SK-N-SH (cell line): ENCODE measurements around the gene ZSCAN30. TPM values are rescaled to one million over a fixed set of nuclear protein-coding genes. Genes with fewer than 3 reads are reported as not detected.

Source experiments
- CTCF ChIA-PET: fragments of 300-600, 350-600 bp; formaldehyde crosslinking; extraction: SDS; loops from one replicate; lab custom pipeline; 2021; lab: Yijun Ruan, JAX
- POLR2A ChIA-PET: fragments of 350-600 bp; sonication (Branson Sonifier 250); formaldehyde crosslinking; extraction: SDS; loops from one replicate; lab custom pipeline; 2020; ENCODE audit warnings: antibody characterized with exemption, inconsistent platforms; lab: Yijun Ruan, JAX
- DNase-seq: peaks from one replicate; pipeline ENCODE4 v3.0.0; 2012
- H2AFZ ChIP-seq: fragments of 200-600 bp; sonication (generic); 2 replicates; pipeline ENCODE4 v1.8.1; 2016; ENCODE audit warnings: antibody characterized with exemption, mild to moderate bottlenecking, low read depth
- H3F3A ChIP-seq: fragments of 200-600 bp; sonication (generic); replicated peaks from 2 replicates; pipeline ENCODE3; 2016; ENCODE audit warnings: antibody characterized with exemption, mild to moderate bottlenecking; ENCODE audit not compliant: insufficient read depth
- H3K27ac ChIP-seq, 2 experiments: fragments of 200-500 bp in 1 of 2; fragments of 200-600 bp in 1 of 2; sonication (Bioruptor generic) in 1 of 2; sonication (generic), shearing (Covaris generic) in 1 of 2; 2 replicates each; pipeline versions ENCODE4 v1.5.1 to v1.6.1; 2014 to 2016; ENCODE audit warnings: low read depth in 2 of 2, inconsistent platforms in 1 of 2, low read length in 1 of 2, mild to moderate bottlenecking in 1 of 2, mixed read lengths in 1 of 2
- H3K27me3 ChIP-seq: fragments of 200-600 bp; sonication (generic), shearing (Covaris generic); 2 replicates; pipeline ENCODE4 v1.6.1; 2016; ENCODE audit warnings: mixed run types; ENCODE audit not compliant: insufficient read depth
- H3K36me3 ChIP-seq, 2 experiments: fragments of 200-500 bp in 1 of 2; fragments of 200-600 bp in 1 of 2; sonication (Bioruptor generic) in 1 of 2; sonication (generic) in 1 of 2; replicated peaks in 1 of 2; 2 replicates each; pipeline versions ENCODE3 to v1.5.1; 2014 to 2016; ENCODE audit warnings: low read length in 1 of 2, mild to moderate bottlenecking in 1 of 2; ENCODE audit not compliant: insufficient read depth in 2 of 2, control insufficient read depth in 1 of 2
- H3K4me1 ChIP-seq, 2 experiments: fragments of 200-500 bp in 1 of 2; fragments of 200-600 bp in 1 of 2; sonication (Bioruptor generic) in 1 of 2; sonication (generic), shearing (Covaris generic) in 1 of 2; 2 replicates each; pipeline versions ENCODE4 v1.5.1 to v1.6.1; 2014 to 2016; ENCODE audit warnings: low read depth in 1 of 2, low read length in 1 of 2, mixed run types in 1 of 2; ENCODE audit not compliant: insufficient read depth in 2 of 2, control insufficient read depth in 1 of 2
- H3K4me2 ChIP-seq: fragments of 200-600 bp; sonication (generic), shearing (Covaris generic); 2 replicates; pipeline ENCODE4 v1.6.1; 2017; ENCODE audit warnings: mixed run types
- H3K4me3 ChIP-seq, 2 experiments: fragments of 200-500 bp in 1 of 2; fragments of 200-600 bp in 1 of 2; sonication (Bioruptor generic) in 1 of 2; sonication (generic), shearing (Covaris generic) in 1 of 2; 2 replicates each; pipeline versions ENCODE4 v1.5.1 to v1.8.1; 2014 to 2016; ENCODE audit warnings: low read depth in 2 of 2, inconsistent platforms in 1 of 2, low read length in 1 of 2, mild to moderate bottlenecking in 1 of 2, mixed read lengths in 1 of 2, moderate library complexity in 1 of 2
- H3K79me2 ChIP-seq: fragments of 200-600 bp; sonication (generic); 2 replicates; pipeline ENCODE4 v1.8.1; 2017; ENCODE audit warnings: mild to moderate bottlenecking; ENCODE audit not compliant: insufficient read depth
- H3K9ac ChIP-seq: fragments of 200-600 bp; sonication (generic); 2 replicates; pipeline ENCODE4 v1.6.1; 2017; ENCODE audit warnings: mixed run types
- H3K9me2 ChIP-seq: fragments of 200-600 bp; sonication (generic); 2 replicates; pipeline ENCODE4 v1.6.1; 2017; ENCODE audit warnings: mixed run types
- H3K9me3 ChIP-seq: fragments of 200-600 bp; sonication (generic); 2 replicates; pipeline ENCODE4 v1.6.1; 2017; ENCODE audit warnings: mixed run types, mild to moderate bottlenecking, moderate library complexity
- H4K20me1 ChIP-seq: fragments of 200-600 bp; sonication (generic); 2 replicates; pipeline ENCODE4 v1.6.1; 2017; ENCODE audit warnings: mild to moderate bottlenecking, mixed run types; ENCODE audit not compliant: insufficient read depth
- CTCF ChIP-seq: fragments of 200-600 bp; sonication (generic); IDR thresholded peaks from 2 replicates; pipeline ENCODE4 v1.6.1; 2017; ENCODE audit warnings: antibody characterized with exemption, mild to moderate bottlenecking, moderate library complexity
- ELF1 ChIP-seq: IDR thresholded peaks from 2 replicates; pipeline ENCODE4 v1.4.0; 2012
- EZH2phosphoT487 ChIP-seq: fragments of 200-600 bp; sonication (generic); IDR thresholded peaks from 2 replicates; pipeline ENCODE4 v1.6.1; 2017; ENCODE audit warnings: low read depth, mixed run types, mild to moderate bottlenecking, antibody characterized with exemption, moderate library complexity, borderline replicate concordance
- FOSL2 ChIP-seq: IDR thresholded peaks from 2 replicates; pipeline ENCODE4 v1.4.0; 2012; ENCODE audit warnings: low read depth, mild to moderate bottlenecking, moderate library complexity, borderline replicate concordance
- FOXJ3 ChIP-seq: sonication (generic); formaldehyde crosslinking; IDR thresholded peaks from 2 replicates; pipeline ENCODE4 v1.5.1; 2020; ENCODE audit warnings: mild to moderate bottlenecking, missing genetic modification reagents
- FOXM1 ChIP-seq: IDR thresholded peaks from 2 replicates; pipeline ENCODE4 v1.4.0; 2012; ENCODE audit warnings: low read depth, mild to moderate bottlenecking
- GATA2 ChIP-seq: sonication (generic); formaldehyde crosslinking; IDR thresholded peaks from 2 replicates; pipeline ENCODE4 v1.5.0; 2020; ENCODE audit warnings: mild to moderate bottlenecking, missing genetic modification reagents
- JUND ChIP-seq: IDR thresholded peaks from 2 replicates; pipeline ENCODE4 v1.4.0; 2012
- MXI1 ChIP-seq: IDR thresholded peaks from 2 replicates; pipeline ENCODE4 v1.6.1; 2012; ENCODE audit warnings: mild to moderate bottlenecking, low read depth, low read length, improper control_type of control experiment
- NFIC ChIP-seq: IDR thresholded peaks from 2 replicates; pipeline ENCODE4 v1.4.0; 2012; ENCODE audit warnings: borderline replicate concordance
- NRF1 ChIP-seq: IDR thresholded peaks from 2 replicates; pipeline ENCODE4 v1.6.1; 2012; ENCODE audit warnings: low read depth, mild to moderate bottlenecking, low read length
- POLR2AphosphoS5 ChIP-seq: IDR thresholded peaks from 2 replicates; pipeline ENCODE4 v1.6.1; 2012; ENCODE audit warnings: low read depth, low read length
- RAD21 ChIP-seq: IDR thresholded peaks from 2 replicates; pipeline ENCODE4 v1.6.1; 2012; ENCODE audit warnings: mild to moderate bottlenecking, low read length
- SIN3A ChIP-seq: IDR thresholded peaks from 2 replicates; pipeline ENCODE4 v1.6.1; 2012; ENCODE audit warnings: low read depth, mild to moderate bottlenecking, low read length, moderate library complexity, borderline replicate concordance
- SMC3 ChIP-seq: IDR thresholded peaks from 2 replicates; pipeline ENCODE4 v1.6.1; 2012; ENCODE audit warnings: low read depth, low read length, improper control_type of control experiment
- TEAD4 ChIP-seq: IDR thresholded peaks from 2 replicates; pipeline ENCODE4 v1.4.0; 2012; ENCODE audit warnings: mild to moderate bottlenecking, borderline replicate concordance; ENCODE audit not compliant: insufficient read depth
- USF1 ChIP-seq: IDR thresholded peaks from 2 replicates; pipeline ENCODE4 v1.4.0; 2012; ENCODE audit warnings: low read depth, borderline replicate concordance
- YY1 ChIP-seq: IDR thresholded peaks from 2 replicates; pipeline ENCODE4 v1.4.0; 2012; ENCODE audit warnings: low read depth, mild to moderate bottlenecking
- WGBS: methylation state at CpG from one replicate; pipeline ENCODE4 v1.1.6; 2017; ENCODE audit warnings: low lambda C conversion rate; 5-methylcytosine and 5-hydroxymethylcytosine counted together
- polyA plus RNA-seq, 3 experiments: library from polyadenylated mRNA; depleted of rRNA; stranded (reverse); fragments of >200 nt; gene quantifications; 2 replicates each; pipeline ENCODE4 v1.2.3, GENCODE V29; 2012

Gene ZSCAN30
- polyA plus RNA-seq, 1 of the 3 experiments (the other 2 are of a cell fraction): 5.9 TPM

GRCh38 chr18:35268821-35269220 is 21.2 kb downstream of the ZSCAN30 start:
- no peaks in the 10 kb centered on the region; a peak in 1 of 4 replicates for H3K4me1 ChIP-seq
- TF ChIP-seq FOXJ3 (CRISPR knock-in tag) (no peak), SMC3 (no peak), FOSL2 (no peak), NFIC (no peak), JUND (no peak), USF1 (no peak), SIN3A (no peak), YY1 (no peak)
- H3K9me3 ChIP-seq: no peaks in the 10 kb centered on the region
- no peaks in the 10 kb centered on the region for H3K79me2 ChIP-seq
- no peak for DNase-seq
- H3K27me3 ChIP-seq: no peaks in the 10 kb centered on the region
- no peak overlapping the region for H3K9ac ChIP-seq
- H4K20me1 ChIP-seq: no peaks in the 10 kb centered on the region
- H3F3A ChIP-seq: no peaks in the 10 kb centered on the region
- CTCF ChIA-PET: interaction anchor here (0.6 to 2.8 kb wide), 2 partner anchors 23 to 263 kb away, joined by 4 to 8 read pairs; no protein-coding TSS in a partner anchor
- H2AFZ ChIP-seq: no peak overlapping the region
- no peak overlapping the region for H3K27ac ChIP-seq
- no peaks in the 10 kb centered on the region for H3K9me2 ChIP-seq
- POLR2A ChIA-PET: interaction anchor here (2.2 kb wide), 1 partner anchor 28 kb away, joined by 11 read pairs; the partner anchor contains the start of gene ZNF397
- H3K36me3 ChIP-seq: no peaks in the 10 kb centered on the region
- 81% methylated on average over 2 of the region's 2 CpGs for WGBS
- no peak overlapping the region for H3K4me2 ChIP-seq
- H3K4me3 ChIP-seq: no peak overlapping the region

- WGBS: 77% methylated on average over 30 of the region's 30 CpGs
- no peaks in the 10 kb centered on the region; a peak in 1 of 4 replicates for H3K4me1 ChIP-seq
- no peak overlapping the region for H3K9ac ChIP-seq
- H3K27ac ChIP-seq: peak overlapping the region in 1 of 2 experiments; percentile 34; a peak in 1 of 4 replicates
- no peak overlapping the region for H3K4me2 ChIP-seq
- no peaks in the 10 kb centered on the region for H3K27me3 ChIP-seq
- TF ChIP-seq POLR2AphosphoS5: no peak
- TF ChIP-seq USF1: no peak
- TF ChIP-seq JUND: no peak
- no peak for TF ChIP-seq FOXM1
- TF ChIP-seq MXI1: no peak
- no peak for TF ChIP-seq SIN3A
- no peak for TF ChIP-seq FOSL2
- no peak for TF ChIP-seq GATA2 (CRISPR knock-in tag)
- TF ChIP-seq ELF1: no peak
- no peak for TF ChIP-seq FOXJ3 (CRISPR knock-in tag)
- TF ChIP-seq RAD21: no peak
- no peak for TF ChIP-seq EZH2phosphoT487
- TF ChIP-seq CTCF: no peak
- no peak for TF ChIP-seq TEAD4
- TF ChIP-seq NRF1: no peak
- DNase-seq: peak; percentile 37
- H2AFZ ChIP-seq: no peak overlapping the region
- H3K36me3 ChIP-seq: peaks cover 3 to 5% of the 10 kb centered on the region in 2 experiments
- ChIA-PET POLR2A (interaction anchor here (1.0 to 2.2 kb wide), 6 partner anchors 14 to 77 kb away, joined by 3 to 21 read pairs (median 8); partner anchors contain the start of genes ZNF24, ZNF397 and ZSCAN30), CTCF (interaction anchor here (0.6 to 2.8 kb wide), 3 partner anchors 21 to 401 kb away, joined by 3 to 8 read pairs (median 4); no protein-coding TSS in a partner anchor)
- H4K20me1 ChIP-seq: no peaks in the 10 kb centered on the region
- no peaks in the 10 kb centered on the region for H3K9me3 ChIP-seq
- H3K4me3 ChIP-seq: peak overlapping the region in 1 of 2 experiments; percentile 20; a peak in 1 of 4 replicates
- no peaks in the 10 kb centered on the region for H3F3A ChIP-seq
- no peaks in the 10 kb centered on the region for H3K79me2 ChIP-seq
- H3K9me2 ChIP-seq: no peaks in the 10 kb centered on the region
Observed at GRCh38 chr18:35267809-35268208, 22.2 kb downstream of the ZSCAN30 start.
